ENCODE measurements around the gene COX5B.
"Not testable (repeated sequence)": the region's sequence is repeated elsewhere in the genome, so short reads cannot be mapped to it uniquely, and the experiment has no call there.

DNA sequence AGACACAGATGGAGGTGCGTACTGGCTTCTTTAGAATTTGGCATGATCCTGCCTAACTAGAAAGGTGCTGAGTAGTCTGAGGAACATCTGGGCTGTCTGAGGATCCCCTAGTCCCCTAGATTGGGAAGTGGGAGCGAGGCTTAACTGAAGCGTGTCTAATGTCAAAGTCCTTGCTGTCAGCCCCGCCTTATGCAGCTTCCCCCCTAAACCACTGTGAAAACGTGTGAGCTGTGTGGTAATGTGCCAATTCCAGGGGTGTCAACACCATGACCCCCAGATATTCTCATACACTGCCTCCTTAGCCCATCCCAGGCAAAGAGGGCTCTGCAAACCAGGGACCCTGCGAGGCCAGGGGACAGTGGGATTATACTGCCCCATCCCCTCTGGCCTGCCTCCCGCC lies 34.0 kb upstream of the COX5B start:
- TF ChIP-seq, protein P1, sequence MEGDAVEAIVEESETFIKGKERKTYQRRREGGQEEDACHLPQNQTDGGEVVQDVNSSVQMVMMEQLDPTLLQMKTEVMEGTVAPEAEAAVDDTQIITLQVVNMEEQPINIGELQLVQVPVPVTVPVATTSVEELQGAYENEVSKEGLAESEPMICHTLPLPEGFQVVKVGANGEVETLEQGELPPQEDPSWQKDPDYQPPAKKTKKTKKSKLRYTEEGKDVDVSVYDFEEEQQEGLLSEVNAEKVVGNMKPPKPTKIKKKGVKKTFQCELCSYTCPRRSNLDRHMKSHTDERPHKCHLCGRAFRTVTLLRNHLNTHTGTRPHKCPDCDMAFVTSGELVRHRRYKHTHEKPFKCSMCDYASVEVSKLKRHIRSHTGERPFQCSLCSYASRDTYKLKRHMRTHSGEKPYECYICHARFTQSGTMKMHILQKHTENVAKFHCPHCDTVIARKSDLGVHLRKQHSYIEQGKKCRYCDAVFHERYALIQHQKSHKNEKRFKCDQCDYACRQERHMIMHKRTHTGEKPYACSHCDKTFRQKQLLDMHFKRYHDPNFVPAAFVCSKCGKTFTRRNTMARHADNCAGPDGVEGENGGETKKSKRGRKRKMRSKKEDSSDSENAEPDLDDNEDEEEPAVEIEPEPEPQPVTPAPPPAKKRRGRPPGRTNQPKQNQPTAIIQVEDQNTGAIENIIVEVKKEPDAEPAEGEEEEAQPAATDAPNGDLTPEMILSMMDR (IDR thresholded peaks at IDR 0.05), result not testable (repeated sequence)
- TF ChIP-seq POLR2A (IDR thresholded peaks at IDR 0.05), result not testable (repeated sequence)

Measured in lower leg skin (tissue), 3 donors.